MM.1S (cell line): ENCODE results near the gene DLGAP1.

Experiments used
- DNase-seq: peaks from one replicate; pipeline ENCODE4 v3.0.0-alpha.2; 2015
- H2AFZ ChIP-seq: fragments of 300-600 bp; sonication (generic); 2 replicates; pipeline ENCODE4 v1.6.0; 2016; ENCODE audit warnings: antibody characterized with exemption, low read length
- H3F3A ChIP-seq: fragments of 300-600 bp; sonication (generic); 2 replicates; pipeline ENCODE4 v1.6.1; 2016; ENCODE audit warnings: mild to moderate bottlenecking, antibody characterized with exemption, low read length, moderate library complexity, mixed read lengths; ENCODE audit not compliant: insufficient read depth
- H3K27ac ChIP-seq: fragments of 300-600 bp; sonication (generic); 2 replicates; pipeline ENCODE4 v1.5.1; 2016; ENCODE audit warnings: mild to moderate bottlenecking, low read length
- H3K27me3 ChIP-seq: fragments of 300-600 bp; sonication (generic); replicated peaks from 2 replicates; pipeline ENCODE4 v1.6.0; 2016; ENCODE audit warnings: low read length; ENCODE audit not compliant: insufficient read depth
- H3K36me3 ChIP-seq: fragments of 300-600 bp; sonication (generic); replicated peaks from 2 replicates; pipeline ENCODE4 v1.6.1; 2016; ENCODE audit warnings: mild to moderate bottlenecking, low read length, mixed read lengths; ENCODE audit not compliant: insufficient read depth
- H3K4me1 ChIP-seq: fragments of 300-600 bp; sonication (generic); 2 replicates; pipeline ENCODE4 v1.6.1; 2016; ENCODE audit warnings: low read length, mixed read lengths
- H3K4me2 ChIP-seq: fragments of 300-600 bp; sonication (generic); 2 replicates; pipeline ENCODE4 v1.6.0; 2016; ENCODE audit warnings: low read depth, low read length
- H3K4me3 ChIP-seq: fragments of 300-600 bp; sonication (generic); 2 replicates; pipeline ENCODE4 v1.5.1; 2016; ENCODE audit warnings: low read length, mixed read lengths
- H3K79me2 ChIP-seq: fragments of 300-600 bp; sonication (generic); 2 replicates; pipeline ENCODE4 v1.6.1; 2016; ENCODE audit warnings: mixed run types, low read length, mixed read lengths
- H3K9ac ChIP-seq: fragments of 300-600 bp; sonication (generic); 2 replicates; pipeline ENCODE4 v1.6.1; 2016; ENCODE audit warnings: low read length, mixed read lengths
- H3K9me2 ChIP-seq: fragments of 300-600 bp; sonication (generic); replicated peaks from 2 replicates; pipeline ENCODE4 v1.6.1; 2016; ENCODE audit warnings: mild to moderate bottlenecking, low read length, mixed read lengths; ENCODE audit not compliant: insufficient read depth
- H3K9me3 ChIP-seq: fragments of 300-600 bp; sonication (generic); replicated peaks from 2 replicates; pipeline ENCODE4 v1.6.1; 2016; ENCODE audit warnings: mild to moderate bottlenecking, low read length, mixed read lengths; ENCODE audit not compliant: insufficient read depth
- H4K20me1 ChIP-seq: fragments of 300-600 bp; sonication (generic); 2 replicates; pipeline ENCODE4 v1.6.1; 2016; ENCODE audit warnings: mild to moderate bottlenecking, low read length, moderate library complexity, mixed read lengths; ENCODE audit not compliant: insufficient read depth
- EZH2 ChIP-seq: fragments of 300-600 bp; sonication (generic); optimal IDR thresholded peaks from 2 replicates; pipeline ENCODE3; 2017; ENCODE audit warnings: low read depth, mild to moderate bottlenecking, antibody characterized with exemption, low read length, mixed read lengths
- EZH2phosphoT487 ChIP-seq: fragments of 300-600 bp; sonication (generic); IDR thresholded peaks from 2 replicates; pipeline ENCODE4 v1.6.1; 2018; ENCODE audit warnings: antibody characterized with exemption, low read length
- TF ChIP-seq, protein P1 (sequence below): fragments of 300-600 bp; sonication (generic); IDR thresholded peaks from 2 replicates; pipeline ENCODE4 v1.5.1; 2016; ENCODE audit warnings: antibody characterized with exemption, low read length, mixed read lengths

The DLGAP1 gene

DNA sequence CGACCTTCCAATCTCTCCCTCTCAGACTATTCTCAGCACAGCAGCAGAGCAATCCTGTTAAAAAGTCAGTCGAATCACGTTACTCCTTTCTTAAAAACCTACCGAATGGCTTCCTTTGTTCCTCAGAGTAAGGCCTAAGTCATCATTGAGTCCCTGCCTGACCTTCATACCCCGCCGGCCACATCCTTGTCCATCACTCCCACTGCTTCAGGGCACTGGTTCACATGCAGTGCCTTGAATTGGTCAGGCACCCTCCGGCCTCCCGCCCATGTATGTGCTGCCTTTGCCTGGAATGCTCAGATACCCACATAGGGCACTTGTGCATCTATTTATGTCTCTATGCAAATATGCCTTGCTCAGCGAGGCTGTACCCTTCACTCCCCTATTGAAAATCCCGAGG, 206.4 kb downstream of the DLGAP1 start:
- no peak overlapping the region for H3K27ac ChIP-seq
- no peak for DNase-seq
- TF ChIP-seq, protein P1, sequence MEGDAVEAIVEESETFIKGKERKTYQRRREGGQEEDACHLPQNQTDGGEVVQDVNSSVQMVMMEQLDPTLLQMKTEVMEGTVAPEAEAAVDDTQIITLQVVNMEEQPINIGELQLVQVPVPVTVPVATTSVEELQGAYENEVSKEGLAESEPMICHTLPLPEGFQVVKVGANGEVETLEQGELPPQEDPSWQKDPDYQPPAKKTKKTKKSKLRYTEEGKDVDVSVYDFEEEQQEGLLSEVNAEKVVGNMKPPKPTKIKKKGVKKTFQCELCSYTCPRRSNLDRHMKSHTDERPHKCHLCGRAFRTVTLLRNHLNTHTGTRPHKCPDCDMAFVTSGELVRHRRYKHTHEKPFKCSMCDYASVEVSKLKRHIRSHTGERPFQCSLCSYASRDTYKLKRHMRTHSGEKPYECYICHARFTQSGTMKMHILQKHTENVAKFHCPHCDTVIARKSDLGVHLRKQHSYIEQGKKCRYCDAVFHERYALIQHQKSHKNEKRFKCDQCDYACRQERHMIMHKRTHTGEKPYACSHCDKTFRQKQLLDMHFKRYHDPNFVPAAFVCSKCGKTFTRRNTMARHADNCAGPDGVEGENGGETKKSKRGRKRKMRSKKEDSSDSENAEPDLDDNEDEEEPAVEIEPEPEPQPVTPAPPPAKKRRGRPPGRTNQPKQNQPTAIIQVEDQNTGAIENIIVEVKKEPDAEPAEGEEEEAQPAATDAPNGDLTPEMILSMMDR: no peak
- no peak for TF ChIP-seq EZH2phosphoT487
- no peak for TF ChIP-seq EZH2

DNA sequence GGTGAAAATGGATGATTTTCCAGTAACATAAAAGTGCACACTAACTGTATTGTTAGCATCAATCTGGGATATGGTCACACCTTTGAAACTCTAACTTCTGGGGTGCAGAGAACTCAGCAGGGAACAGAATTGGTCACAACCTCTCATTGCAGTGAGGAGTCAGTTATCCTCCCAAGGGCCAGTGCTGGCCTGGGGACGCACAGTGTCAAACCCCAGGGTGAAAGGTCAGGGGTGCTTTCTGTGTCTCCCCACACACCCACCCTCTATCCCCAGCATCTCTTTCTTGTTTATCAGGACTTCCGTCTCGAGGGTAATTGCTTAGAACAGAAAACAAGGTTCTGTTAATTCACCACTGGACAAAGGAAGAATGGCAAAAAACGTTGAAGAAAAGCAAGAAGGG, 208.7 kb downstream of the DLGAP1 start:
- no peaks in the 10 kb centered on the region for H4K20me1 ChIP-seq
- TF ChIP-seq, protein P1: no peak
- TF ChIP-seq EZH2 (no peak), EZH2phosphoT487 (no peak)
- H3K4me1 ChIP-seq: no peaks in the 10 kb centered on the region
- no peaks in the 10 kb centered on the region for H3K27me3 ChIP-seq
- no peak overlapping the region for H2AFZ ChIP-seq
- H3F3A ChIP-seq: no peaks in the 10 kb centered on the region
- no peaks in the 10 kb centered on the region for H3K9me2 ChIP-seq
- H3K9ac ChIP-seq: no peak overlapping the region
- no peaks in the 10 kb centered on the region for H3K79me2 ChIP-seq
- no peak overlapping the region for H3K4me2 ChIP-seq
- no peaks in the 10 kb centered on the region for H3K36me3 ChIP-seq
- no peak overlapping the region for H3K4me3 ChIP-seq
- no peak overlapping the region for H3K27ac ChIP-seq
- no peaks in the 10 kb centered on the region for H3K9me3 ChIP-seq
- no peak for DNase-seq

More for the DNA sequence above, 206.4 kb downstream of the DLGAP1 start:
- Histone ChIP-seq H2AFZ (no peak overlapping the region), H3K4me2 (no peak overlapping the region), H3K4me1 (no peaks in the 10 kb centered on the region), H3K27me3 (no peaks in the 10 kb centered on the region), H3K9me3 (no peaks in the 10 kb centered on the region), H3F3A (no peaks in the 10 kb centered on the region), H3K36me3 (no peaks in the 10 kb centered on the region), H3K4me3 (no peak overlapping the region), H4K20me1 (no peaks in the 10 kb centered on the region), H3K9ac (no peak overlapping the region), H3K79me2 (no peaks in the 10 kb centered on the region), H3K9me2 (no peaks in the 10 kb centered on the region)

DNA sequence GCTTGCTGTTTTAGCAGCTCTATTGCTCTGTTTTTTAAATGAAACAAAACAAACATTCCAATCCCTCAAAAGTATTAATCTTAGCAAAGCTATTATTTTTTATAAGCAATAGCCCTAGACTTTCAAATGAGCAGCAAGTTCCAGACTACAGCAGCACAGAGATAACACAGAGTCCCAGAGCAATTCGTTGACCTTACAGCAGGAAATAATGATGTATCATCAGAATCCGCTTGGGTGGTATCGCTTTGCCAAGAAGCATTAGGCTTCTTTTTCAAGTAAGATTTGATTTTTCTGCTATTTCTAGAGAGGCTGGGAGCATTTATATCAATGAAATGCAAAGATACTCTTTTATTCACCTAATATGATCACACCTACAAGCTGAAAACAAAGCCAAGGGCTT, 209.7 kb downstream of the DLGAP1 start:
- H3K4me2 ChIP-seq: no peak overlapping the region

More for the DNA sequence above, 209.7 kb downstream of the DLGAP1 start:
- Histone ChIP-seq H3K9me2 (no peaks in the 10 kb centered on the region), H2AFZ (no peak overlapping the region), H3K27me3 (no peaks in the 10 kb centered on the region), H3F3A (no peaks in the 10 kb centered on the region), H3K4me3 (no peak overlapping the region), H3K4me1 (no peaks in the 10 kb centered on the region), H4K20me1 (no peaks in the 10 kb centered on the region), H3K79me2 (no peaks in the 10 kb centered on the region), H3K36me3 (no peaks in the 10 kb centered on the region), H3K27ac (no peak overlapping the region), H3K9ac (no peak overlapping the region), H3K9me3 (no peaks in the 10 kb centered on the region)
- TF ChIP-seq EZH2: no peak
- TF ChIP-seq, protein P1: no peak
- TF ChIP-seq EZH2phosphoT487: no peak
- DNase-seq: no peak
